GM18505 (cell line): Measurements from ENCODE around the gene GNAT1.

ENCODE experiments used
- ATAC-seq: cut with Tn5 transposase; IDR thresholded peaks from one replicate; pipeline ENCODE4 v1.9.1; 2021; ENCODE audit not compliant: unreplicated experiment
- POLR2A ChIP-seq: IDR thresholded peaks from 4 replicates; pipeline ENCODE4 v1.6.1; 2011; ENCODE audit warnings: borderline replicate concordance; ENCODE audit not compliant: insufficient read depth, insufficient read length; ENCODE audit errors: extremely low read depth

GNAT1 gene

DNA sequence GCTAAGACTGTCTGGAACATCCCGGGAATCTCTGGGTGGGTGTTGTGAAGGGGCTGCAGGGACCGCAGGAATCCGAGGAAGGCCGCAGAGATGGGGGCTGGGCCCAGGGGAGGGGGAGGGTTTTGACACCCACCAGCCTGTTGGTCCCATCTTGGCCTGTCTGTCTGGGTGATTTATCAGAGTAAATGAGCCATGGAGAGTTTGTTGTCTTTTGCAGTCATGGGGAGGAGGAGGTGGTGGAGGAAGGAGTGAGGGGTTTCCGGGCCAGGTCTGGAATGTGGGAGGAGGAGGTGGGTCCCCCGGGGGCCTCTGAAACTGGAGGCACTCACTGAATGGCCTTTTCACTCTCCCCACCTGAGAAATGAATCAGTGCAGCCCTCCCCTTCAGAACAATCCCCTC is 24.8 kb upstream of the GNAT1 start:
- ATAC-seq: no peak
- TF ChIP-seq POLR2A: no peak

DNA sequence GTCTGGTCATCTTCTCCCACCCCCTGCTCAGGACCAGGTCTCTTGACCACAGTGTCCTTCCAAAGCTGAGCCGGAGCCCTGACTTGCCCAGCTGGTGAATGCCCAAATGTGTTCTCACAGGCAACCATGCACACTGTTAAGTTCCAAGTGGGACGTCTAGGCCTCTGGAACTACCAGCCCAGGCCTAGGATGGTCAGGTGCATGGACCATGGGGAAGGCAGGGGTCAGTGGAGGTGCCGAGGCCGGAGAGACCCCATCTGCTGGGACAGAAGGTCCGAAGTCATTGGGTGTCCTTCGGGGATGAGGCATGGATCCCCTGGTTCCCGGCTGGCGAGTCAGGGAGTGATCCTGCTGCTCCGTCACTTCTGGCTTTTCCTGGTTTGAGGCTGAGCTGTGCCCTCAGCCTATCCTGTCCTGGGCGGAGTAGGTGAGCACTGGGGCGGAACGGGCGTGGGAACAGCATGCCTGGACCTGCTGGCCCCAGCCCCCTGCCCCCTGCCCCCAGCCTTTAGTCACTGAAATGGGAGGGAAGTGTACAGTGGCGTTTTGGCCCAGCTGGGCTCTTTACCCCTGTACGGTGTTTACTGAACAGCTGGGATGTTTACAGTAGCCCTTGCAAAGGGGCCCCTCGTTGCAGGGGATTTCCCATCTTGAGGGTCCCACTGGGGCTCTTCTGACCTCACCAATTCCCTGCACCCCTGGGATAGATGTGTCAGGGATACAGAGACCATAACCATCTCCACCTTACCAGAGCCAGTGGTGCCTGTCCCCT is 24.2 kb upstream of the GNAT1 start:
- TF ChIP-seq POLR2A: no peak
- no peak for ATAC-seq

DNA sequence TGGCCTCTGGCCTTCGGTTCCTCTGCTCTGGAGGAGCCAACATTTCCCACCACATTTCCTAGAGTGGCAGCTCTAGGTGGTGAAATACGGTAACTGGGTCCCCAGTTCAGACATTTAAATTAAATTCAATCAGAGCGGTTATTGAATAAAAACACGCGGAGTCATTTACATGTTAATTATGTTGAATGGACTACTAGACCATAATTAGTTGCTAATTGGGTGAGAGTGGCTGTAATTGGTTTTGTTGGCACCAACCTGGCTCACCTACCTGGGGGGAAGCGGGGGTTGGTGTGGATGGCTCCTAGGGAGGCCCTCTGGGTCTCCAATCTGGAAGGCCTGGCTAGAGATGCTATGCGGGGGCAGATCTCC is 23.6 kb upstream of the GNAT1 start:
- ATAC-seq: no peak
- TF ChIP-seq POLR2A: no peak

DNA sequence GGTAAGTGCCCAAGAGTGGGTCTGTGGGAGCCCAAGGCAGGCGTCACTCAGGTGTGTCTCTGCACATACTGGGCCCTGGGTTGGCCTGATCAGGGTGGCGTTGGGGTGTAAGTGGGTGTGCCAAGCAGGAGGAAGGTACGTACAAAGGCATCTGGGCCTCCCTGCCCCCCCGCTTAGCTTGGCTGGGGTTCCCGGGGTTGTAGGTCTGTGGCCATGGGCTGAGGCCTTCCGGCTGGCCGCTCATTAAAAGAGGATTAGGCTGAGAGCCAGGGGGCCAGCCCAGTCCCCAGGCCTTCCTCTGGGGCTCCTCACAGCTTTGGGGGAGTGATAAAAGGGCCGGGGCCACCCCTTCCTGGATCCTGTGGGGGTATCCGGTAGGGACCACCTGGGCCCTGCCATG is 23.0 kb upstream of the GNAT1 start:
- TF ChIP-seq POLR2A: no peak
- no peak for ATAC-seq

DNA sequence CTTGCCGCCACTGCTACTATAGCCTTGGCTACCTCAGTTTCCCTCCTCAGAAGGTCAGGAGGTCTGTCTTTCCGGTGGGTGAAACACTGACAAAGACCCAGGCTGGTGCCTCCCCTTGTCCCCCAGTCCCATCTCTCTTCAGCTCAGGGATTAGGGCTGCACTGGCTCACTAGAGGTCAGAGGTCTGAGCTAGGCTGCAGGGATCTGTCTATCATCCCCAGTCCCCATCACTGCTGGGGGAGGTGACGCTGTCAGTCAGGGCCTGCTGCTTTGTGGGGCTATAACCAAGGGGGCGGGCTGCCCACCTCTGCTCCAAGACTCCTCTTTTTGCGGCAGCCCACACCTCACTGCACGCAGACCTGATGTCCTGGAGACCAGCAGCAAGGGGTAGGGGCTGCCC is 22.6 kb upstream of the GNAT1 start:
- ATAC-seq: no peak
- TF ChIP-seq POLR2A: no peak

DNA sequence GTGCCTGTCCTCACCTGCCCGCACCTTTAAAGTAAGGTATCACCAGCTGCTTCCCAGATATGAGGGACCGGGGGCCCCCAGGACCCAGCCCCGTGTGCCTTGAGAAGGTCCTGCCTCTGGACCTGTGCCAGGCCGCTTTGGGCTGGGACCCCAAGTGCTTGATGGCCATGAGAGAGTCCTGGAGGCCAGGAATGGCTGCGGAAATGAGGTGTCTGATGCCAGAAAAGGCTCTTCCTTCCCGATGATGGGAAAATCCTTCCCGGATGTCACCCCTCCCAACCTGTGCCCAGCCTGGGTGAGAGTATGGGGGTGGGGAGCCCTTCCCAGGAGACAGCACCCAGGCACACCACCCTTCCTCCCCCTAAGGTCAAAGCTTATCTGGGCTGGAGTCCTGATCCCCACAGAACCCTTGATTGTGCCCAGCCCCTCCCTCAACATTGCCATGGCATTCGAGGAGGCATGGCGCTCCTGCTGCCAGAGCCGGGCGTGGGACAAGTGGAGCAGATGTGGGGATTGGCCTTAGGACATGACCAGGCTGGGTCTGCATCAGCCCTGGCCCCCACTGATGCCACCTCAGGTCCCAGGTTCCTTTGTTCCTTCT is 22.1 kb upstream of the GNAT1 start:
- TF ChIP-seq POLR2A: no peak
- ATAC-seq: no peak

DNA sequence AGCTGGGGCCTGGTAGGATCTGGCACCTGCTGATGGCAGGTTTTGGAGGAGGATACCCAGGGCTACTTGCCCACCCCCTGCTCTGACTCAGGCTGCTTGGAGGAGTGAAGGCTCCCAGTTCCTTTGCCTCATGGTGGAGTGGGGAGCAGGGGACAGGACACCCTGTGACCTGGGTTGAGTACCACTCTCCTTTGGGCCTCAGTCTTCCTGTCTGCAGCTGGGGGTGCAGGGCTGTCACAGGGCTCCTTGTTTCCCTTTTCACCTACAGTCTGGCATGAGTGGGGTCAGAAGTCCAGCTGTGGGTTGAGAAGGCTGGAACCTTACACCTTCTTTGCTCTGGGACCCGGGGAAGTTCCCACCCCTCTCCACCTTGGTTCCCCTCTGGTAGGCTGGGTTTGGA is 21.6 kb upstream of the GNAT1 start:
- no peak for ATAC-seq
- no peak for TF ChIP-seq POLR2A

DNA sequence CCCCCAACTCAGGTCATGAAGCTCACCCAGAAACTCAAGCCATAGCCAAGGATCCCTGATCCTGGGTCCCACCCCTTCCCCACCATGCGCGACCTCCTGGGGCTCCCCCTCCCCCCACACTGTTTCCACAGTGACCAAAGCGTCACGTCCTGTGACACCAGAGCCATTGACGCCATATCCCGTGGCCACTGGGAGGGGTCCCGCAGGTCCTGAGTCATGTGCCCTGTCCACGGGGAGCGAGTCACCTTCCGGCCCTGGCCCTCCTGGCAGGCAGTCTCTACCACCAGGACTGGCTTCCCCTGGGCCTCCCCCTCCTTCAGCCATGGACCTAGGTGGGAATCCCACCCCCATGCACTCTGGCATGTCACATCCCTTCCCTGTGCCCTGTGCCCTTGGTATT is 20.7 kb upstream of the GNAT1 start:
- TF ChIP-seq POLR2A: no peak
- ATAC-seq: no peak

DNA sequence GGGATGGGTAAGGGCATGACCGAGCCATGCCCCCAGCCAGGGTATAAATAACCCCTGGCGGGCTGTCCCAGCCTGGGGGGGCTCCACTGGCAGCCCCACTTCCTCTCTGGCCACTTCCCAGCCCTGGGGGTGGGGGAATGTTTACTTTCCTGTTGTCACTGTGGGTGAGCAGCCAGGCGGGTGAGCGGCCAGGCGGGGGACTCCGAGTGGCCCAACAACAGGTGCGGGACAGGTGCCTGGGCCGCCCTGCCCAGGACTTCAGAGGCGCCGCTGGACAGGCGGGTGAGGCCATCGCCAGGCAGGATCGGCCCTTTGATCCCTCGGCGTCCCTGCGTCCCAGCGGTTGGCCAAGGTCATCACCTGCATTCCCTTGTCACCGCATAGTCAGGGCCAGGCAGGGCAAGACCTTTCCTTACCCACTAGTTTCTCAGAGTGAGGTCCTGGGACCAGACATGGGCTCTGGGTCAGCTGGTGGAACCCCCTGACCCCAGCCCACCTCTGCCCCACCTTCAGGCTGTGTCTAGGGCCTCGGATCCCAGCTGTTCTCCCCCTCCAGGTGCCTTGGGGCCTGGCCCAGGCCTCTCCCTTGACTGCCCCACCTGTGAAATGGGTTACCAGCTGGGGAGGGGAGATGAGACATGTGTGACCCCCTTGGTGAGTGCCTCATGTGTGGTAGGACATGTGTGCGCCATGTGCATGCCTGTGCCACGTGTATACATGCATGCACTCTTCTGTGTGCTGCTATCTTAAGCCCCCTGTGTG is 19.7 kb upstream of the GNAT1 start:
- ATAC-seq: no peak
- TF ChIP-seq POLR2A: no peak

DNA sequence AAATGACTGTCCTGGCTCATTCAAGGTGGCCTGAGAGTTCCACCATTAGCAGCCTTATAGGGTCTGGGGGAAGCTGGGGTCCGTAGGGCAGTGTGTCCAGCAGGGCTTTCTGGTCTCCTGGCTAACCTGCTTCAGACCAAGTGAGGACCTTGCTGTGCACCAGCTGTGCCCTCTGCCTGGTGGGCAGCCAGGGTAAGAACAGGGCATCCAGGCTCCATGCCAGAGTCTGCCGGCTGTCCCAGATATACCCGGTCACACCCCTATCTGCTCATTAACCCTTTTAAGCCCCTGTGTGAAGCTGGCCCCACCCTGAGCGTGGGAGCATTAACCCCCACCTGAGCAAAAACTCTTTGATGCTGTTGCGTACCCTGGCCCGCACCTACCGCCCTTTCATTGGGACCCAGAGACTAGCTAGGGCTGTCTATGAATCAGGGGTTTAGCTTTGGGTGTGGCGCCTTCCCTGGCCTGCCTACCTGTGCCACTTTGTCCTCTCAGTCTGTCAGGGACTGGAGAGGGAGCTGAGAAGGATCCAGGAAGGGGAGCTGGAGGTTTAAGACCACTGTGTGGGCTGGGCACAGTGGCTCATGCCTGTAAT is 18.7 kb upstream of the GNAT1 start:
- no peak for ATAC-seq

DNA sequence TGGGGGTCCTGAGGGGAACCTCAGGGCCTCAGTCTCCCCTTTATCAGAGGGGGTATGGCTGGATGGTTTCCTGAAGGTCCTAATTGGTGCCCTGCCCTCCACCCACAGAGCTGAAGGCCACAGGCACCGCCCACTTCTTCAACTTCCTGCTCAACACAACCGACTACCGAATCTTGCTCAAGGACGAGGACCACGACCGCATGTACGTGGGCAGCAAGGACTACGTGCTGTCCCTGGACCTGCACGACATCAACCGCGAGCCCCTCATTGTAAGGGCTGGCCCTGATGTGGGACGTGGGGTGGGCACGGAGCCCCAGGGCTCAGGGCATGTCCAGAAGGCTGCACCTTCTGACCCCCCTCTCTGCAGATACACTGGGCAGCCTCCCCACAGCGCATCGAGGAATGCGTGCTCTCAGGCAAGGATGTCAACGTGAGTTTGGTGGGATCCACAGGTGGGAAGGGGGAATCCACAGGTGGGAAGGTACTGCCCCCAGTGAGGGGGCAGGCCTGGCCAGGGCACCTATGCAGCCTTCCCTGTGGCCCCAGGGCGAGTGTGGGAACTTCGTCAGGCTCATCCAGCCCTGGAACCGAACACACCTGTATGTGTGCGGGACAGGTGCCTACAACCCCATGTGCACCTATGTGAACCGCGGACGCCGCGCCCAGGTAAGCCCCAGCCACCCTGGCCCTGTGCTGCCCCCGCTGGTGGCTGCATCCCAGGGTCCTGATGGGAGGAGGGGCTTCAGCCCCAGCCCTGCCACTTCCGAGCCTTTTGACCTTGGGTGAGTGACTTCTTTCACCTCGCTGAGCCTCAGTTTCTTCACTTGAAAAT is 17.5 kb upstream of the GNAT1 start:
- TF ChIP-seq POLR2A: no peak
- no peak for ATAC-seq

More for the DNA sequence above, 18.7 kb upstream of the GNAT1 start:
- TF ChIP-seq POLR2A: no peak

DNA sequence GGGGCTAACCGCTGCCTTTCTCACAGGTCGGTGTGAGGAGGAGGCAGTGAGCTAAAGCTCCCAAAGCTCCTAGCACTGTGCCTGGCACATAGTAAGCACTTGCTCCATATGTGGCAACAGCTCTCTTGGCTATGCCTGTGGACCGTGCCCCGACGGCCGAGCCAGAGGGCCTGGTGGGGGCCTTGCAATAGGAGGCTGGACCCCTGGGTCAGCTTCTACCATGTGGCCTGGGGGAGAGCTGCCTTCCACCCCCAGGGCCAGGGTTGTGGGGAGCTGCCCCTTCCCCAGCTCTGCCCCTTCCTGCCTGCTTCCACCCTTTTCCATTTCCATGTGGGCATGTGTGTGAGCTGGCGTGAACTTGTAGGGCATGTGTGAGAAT is 16.9 kb upstream of the GNAT1 start:
- ATAC-seq: no peak
- TF ChIP-seq POLR2A: no peak
